HG02938 (cell line): ENCODE measurements around the gene OTX2.

Experiments used
- ATAC-seq: cut with Tn5 transposase; IDR thresholded peaks from one replicate; pipeline ENCODE4 v1.9.1; 2021; ENCODE audit warnings: mild to moderate bottlenecking, moderate library complexity; ENCODE audit not compliant: unreplicated experiment

Gene OTX2

GRCh38 chr14:56797003-56797568 is 13.2 kb downstream of the OTX2 start:
- no peak for ATAC-seq

DNA sequence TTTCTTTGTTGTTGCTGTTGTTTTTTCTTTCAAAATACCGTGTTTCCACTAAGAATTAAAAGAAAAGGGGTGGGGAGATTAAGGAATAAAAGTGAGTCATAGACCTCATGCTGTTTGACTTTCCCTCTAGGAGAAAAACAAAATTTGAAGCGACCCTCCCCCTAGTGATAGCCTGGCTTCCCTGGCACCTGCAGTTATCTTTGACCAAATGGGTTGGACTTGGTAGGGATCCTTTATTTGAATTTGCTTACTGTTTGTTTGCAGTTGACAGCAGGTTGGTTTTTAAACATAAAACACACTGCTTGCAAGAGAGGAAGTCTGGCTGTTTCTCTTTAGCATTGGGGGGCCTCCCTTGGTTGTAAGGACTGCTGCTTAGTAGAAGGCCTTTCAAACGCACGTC is 14.0 kb downstream of the OTX2 start:
- ATAC-seq, result no peak

- ATAC-seq, result no peak
These were observed 15.0 kb downstream of the OTX2 start for GRCh38 chr14:56795284-56795622.

DNA sequence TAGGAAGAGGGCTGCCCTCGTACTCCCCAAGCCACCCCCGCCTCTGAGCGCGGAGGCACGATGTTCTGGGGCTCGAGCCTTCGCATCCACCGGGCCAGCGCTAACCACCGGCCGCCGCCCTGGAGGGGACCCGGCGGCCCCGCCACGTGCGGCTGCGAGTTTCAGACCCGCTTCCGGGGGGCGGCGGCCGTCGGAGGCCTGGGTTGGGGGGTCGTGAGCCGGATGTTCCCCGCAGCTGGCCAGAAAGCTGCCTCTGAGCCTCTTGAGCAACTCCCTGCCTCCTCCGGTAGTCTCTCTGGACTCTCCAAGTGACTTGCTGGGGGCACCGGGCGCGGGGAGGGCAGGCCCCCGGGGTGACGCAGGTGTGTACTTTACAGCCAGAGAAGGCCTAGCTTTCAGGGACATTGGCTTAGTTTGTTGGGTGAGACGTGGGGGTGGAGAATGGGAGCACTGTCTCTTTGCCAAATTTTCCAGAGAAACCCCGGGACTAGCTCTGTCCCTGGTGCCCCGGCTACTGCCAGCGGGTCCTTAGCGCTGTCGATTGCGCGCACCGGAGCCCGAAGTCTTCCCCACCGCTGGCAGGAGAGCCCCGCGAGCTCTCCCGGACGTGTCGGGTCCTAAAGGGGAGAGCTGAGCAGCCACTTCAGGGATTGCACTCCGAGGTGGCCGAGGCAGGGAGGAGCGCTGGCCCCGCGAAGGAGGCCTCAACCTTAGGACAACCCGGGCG is 15.6 kb downstream of the OTX2 start:
- ATAC-seq, result no peak

DNA sequence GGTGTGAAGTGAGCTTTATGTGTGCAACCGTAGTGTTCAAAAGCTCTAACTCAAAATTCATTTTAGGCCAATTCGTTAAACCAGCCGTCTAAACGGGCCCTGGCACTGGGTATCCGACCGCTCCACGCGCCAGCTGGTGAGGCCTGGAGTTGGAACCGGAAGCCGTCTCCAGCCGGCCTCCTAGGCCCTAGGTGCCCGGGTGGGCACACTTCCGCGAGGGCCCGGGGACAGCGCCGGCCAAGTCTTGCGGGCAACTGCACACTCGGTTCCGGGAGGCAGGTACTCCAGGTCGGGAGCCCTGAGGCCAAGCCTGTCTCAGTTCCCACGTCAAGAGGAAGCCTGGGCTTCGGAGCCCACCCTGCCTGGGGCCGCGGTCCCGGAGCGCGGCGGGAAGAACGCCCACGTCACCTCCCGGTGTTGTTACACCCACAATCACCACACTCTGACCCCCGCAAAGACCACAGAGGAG is 16.2 kb downstream of the OTX2 start:
- no peak for ATAC-seq

- ATAC-seq, result no peak
These were observed 20.3 kb downstream of the OTX2 start for GRCh38 chr14:56789955-56790354.

- no peak for ATAC-seq
These were observed 22.7 kb downstream of the OTX2 start for GRCh38 chr14:56787530-56787929.

DNA sequence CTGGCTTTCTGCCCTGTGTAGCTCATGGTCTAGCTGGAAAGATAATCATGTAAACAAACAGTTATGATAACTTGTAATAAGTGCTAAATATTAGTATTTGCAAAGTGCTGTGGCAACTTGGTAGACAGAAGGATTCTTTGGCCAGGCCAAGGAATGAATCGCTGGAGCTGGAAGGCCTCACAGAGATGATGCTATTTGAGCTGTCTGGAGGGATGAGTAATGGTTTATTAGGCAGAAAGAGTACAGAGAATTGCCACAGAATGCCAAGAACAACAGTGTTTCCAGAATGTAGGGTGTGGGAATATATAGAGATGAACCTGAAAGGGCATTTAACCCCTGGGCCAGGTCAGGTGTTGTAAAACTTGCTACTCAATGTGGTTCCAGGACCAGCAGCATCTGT is 27.6 kb downstream of the OTX2 start:
- ATAC-seq, result no peak

DNA sequence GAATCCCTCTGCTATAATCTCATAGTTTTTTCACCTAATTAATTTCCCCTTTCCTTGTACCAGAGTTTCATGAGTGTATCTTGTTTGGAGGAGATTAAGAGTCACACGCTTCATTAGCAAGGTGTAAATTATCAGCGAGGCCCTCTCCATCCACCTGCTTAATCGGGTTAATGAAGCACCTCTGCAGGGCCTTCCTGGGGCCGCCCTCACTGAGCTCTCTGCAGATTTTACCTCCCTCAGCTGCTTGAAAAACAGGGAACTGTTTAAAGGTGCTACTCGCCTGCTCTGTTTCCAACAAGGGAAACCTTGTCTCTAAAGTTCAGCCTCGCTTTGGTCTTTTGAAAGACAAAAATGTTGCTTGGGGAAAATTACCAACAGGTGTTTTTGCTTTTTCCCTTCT is 35.8 kb downstream of the OTX2 start:
- ATAC-seq, result no peak

DNA sequence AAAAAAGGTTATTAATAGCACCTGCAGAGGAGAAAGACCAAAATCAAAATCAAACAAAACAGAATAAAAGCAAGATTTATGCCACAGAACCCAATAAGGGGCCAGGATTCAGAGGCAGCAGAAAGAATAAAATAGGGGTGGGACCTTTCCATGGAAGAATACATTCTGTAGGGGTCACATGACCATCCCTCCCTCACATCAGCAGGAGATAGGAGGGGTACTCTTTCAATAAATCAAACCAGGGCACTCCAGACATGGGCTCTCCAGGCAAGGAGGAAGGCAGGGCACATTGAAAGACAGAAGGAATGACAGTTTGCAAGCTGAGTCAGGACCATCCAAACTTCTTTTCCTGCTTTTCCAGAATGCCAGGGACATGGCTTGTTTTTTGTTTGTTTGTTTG is 39.8 kb downstream of the OTX2 start:
- no peak for ATAC-seq

DNA sequence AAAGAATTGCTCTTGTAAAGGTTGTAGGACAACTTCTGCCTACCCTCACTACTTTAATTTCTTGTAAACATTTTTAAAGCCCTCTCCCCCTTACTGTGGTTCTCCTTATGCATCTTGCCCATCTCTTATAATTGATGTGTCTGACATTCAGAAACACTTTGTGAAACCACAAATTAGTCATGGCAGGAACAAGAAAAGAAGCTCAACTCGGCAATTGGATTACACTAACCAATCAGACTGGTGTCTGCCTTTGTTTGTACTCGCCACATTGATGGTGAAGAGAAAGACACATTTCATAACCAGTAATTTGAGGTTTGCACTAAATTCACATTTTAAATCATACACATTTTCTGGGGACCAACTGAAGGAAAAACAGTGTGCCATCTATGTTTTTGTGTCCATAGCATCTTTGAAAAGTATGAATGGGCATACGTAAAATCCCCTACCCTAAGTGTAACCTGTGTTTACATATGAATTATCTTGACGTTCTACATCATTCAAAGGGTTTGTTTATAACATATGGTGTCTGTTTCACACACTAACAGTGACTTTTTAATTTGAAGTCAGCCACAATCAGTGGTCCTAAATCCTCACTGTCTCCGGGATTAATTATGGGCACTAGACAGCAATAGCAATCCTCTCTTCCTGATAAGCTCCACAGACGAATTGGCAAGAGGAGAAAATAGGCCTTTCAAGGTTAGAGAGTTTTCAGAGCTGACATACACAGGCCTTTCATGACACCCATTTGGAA is 49.9 kb downstream of the OTX2 start:
- no peak for ATAC-seq

- ATAC-seq, result no peak
These were observed 50.6 kb downstream of the OTX2 start for GRCh38 chr14:56759633-56760032.

GRCh38 chr14:56759094-56759493 is 51.2 kb downstream of the OTX2 start:
- no peak for ATAC-seq

GRCh38 chr14:56754921-56755320 is 55.4 kb downstream of the OTX2 start:
- ATAC-seq, result no peak

- ATAC-seq, result no peak
These were observed 56.9 kb downstream of the OTX2 start for GRCh38 chr14:56753396-56753795.

DNA sequence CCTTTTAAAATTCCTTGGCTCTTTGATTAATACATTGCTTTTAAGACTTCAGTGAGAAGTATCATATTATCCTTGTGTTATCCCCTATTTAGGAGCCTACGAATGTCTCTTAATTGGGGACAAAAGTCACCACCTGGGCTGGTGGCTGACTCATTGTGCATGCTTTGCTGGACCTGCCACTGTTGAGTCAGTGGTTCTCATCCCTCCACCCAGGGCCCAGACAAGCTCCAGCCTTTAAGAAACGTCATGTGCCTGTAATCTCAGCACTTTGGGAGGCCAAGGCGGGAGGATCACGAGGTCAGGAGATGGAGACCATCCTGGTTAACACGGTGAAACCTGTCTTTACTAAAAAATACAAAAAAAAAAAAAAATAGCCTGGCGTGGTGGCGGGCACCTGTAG is 57.9 kb downstream of the OTX2 start:
- ATAC-seq, result no peak

- ATAC-seq, result no peak
These were observed 58.8 kb downstream of the OTX2 start for GRCh38 chr14:56751471-56751870.
